HL-60 (cell line): ENCODE results near the gene DESI1.

Experiments
- DNase-seq, 2 experiments: peaks; one replicate each; pipeline ENCODE4 v3.0.0-alpha.2; 2010 to 2020; ENCODE audit warnings: low read depth in 1 of 2, low spot score in 1 of 2
- H3K27ac ChIP-seq: fragments of 250-450 bp; sonication (Bioruptor Pico); replicated peaks from 2 replicates; pipeline ENCODE4 v1.5.1; 2020; ENCODE audit warnings: mild to moderate bottlenecking, moderate library complexity
- H3K27me3 ChIP-seq: fragments of 250-450 bp; sonication (Bioruptor Pico); 2 replicates; pipeline ENCODE4 v1.5.1; 2021; ENCODE audit warnings: mild to moderate bottlenecking, moderate library complexity; ENCODE audit not compliant: insufficient read depth, poor library complexity, severe bottlenecking
- H3K4me3 ChIP-seq: replicated peaks from 2 replicates; pipeline ENCODE4 v1.5.1; 2011; ENCODE audit warnings: mild to moderate bottlenecking, control low read depth, low read length; ENCODE audit not compliant: insufficient read depth
- GABPA ChIP-seq: IDR thresholded peaks from 2 replicates; pipeline ENCODE4 v1.6.1; 2012; ENCODE audit warnings: low read depth
- POLR2AphosphoS5 ChIP-seq: IDR thresholded peaks from 2 replicates; pipeline ENCODE4 v1.6.1; 2012; ENCODE audit warnings: low read depth
- SPI1 ChIP-seq: IDR thresholded peaks from 2 replicates; pipeline ENCODE4 v1.6.1; 2012; ENCODE audit warnings: low read depth, mild to moderate bottlenecking, borderline replicate concordance
- TF ChIP-seq, protein P1 (sequence below): IDR thresholded peaks from one replicate; pipeline ENCODE4 v1.5.1; 2011; ENCODE audit warnings: low read length, control low read depth, inconsistent platforms; ENCODE audit not compliant: insufficient read depth
- TF ChIP-seq, protein P2 (sequence below): IDR thresholded peaks from 2 replicates; pipeline ENCODE4 v1.6.1; 2012; ENCODE audit warnings: low read depth; ENCODE audit not compliant: insufficient replicate concordance

The DESI1 gene

DNA sequence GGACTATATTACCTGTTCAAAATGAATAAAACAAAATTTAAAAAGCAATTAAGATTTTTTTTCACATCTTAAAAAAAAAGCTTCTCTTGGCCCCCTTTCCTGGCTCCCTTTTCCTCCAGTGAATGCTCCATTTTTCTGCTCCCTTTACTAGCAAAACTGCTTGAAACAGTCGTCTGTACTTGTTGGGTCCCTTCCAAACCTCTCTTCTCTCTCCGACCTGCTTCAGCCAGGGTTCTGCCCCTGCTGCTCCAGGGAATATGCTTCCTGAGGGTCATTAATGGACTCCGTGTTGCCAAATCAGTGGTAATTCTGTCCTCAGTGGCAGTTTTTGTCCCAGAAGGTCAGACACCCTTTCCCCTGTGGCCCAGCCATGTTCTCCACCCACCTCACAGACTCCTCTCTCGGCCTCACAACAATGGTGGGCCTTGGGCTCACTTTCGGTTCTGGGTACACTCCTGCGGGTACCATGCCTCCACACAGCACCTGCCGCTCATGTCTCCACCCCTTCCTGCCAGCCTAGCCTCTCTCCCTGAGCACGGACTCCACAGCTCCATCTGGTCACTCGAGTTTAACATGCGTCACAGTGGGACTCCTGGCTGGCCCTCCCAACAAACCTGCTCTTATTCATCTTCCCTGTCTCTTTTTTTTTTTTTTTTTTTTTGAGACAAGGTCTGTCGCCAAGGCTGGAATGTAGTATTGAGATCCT, 68.8 kb downstream of the DESI1 start:
- Histone ChIP-seq H3K27me3 (no peaks in the 10 kb centered on the region), H3K27ac (no peak overlapping the region), H3K4me3 (no peak overlapping the region)
- TF ChIP-seq, protein P1, sequence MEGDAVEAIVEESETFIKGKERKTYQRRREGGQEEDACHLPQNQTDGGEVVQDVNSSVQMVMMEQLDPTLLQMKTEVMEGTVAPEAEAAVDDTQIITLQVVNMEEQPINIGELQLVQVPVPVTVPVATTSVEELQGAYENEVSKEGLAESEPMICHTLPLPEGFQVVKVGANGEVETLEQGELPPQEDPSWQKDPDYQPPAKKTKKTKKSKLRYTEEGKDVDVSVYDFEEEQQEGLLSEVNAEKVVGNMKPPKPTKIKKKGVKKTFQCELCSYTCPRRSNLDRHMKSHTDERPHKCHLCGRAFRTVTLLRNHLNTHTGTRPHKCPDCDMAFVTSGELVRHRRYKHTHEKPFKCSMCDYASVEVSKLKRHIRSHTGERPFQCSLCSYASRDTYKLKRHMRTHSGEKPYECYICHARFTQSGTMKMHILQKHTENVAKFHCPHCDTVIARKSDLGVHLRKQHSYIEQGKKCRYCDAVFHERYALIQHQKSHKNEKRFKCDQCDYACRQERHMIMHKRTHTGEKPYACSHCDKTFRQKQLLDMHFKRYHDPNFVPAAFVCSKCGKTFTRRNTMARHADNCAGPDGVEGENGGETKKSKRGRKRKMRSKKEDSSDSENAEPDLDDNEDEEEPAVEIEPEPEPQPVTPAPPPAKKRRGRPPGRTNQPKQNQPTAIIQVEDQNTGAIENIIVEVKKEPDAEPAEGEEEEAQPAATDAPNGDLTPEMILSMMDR = no peak
- TF ChIP-seq POLR2AphosphoS5 (no peak), SPI1 (no peak), GABPA (no peak)
- TF ChIP-seq, protein P2, sequence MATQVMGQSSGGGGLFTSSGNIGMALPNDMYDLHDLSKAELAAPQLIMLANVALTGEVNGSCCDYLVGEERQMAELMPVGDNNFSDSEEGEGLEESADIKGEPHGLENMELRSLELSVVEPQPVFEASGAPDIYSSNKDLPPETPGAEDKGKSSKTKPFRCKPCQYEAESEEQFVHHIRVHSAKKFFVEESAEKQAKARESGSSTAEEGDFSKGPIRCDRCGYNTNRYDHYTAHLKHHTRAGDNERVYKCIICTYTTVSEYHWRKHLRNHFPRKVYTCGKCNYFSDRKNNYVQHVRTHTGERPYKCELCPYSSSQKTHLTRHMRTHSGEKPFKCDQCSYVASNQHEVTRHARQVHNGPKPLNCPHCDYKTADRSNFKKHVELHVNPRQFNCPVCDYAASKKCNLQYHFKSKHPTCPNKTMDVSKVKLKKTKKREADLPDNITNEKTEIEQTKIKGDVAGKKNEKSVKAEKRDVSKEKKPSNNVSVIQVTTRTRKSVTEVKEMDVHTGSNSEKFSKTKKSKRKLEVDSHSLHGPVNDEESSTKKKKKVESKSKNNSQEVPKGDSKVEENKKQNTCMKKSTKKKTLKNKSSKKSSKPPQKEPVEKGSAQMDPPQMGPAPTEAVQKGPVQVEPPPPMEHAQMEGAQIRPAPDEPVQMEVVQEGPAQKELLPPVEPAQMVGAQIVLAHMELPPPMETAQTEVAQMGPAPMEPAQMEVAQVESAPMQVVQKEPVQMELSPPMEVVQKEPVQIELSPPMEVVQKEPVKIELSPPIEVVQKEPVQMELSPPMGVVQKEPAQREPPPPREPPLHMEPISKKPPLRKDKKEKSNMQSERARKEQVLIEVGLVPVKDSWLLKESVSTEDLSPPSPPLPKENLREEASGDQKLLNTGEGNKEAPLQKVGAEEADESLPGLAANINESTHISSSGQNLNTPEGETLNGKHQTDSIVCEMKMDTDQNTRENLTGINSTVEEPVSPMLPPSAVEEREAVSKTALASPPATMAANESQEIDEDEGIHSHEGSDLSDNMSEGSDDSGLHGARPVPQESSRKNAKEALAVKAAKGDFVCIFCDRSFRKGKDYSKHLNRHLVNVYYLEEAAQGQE = no peak
- no peak for DNase-seq

DNA sequence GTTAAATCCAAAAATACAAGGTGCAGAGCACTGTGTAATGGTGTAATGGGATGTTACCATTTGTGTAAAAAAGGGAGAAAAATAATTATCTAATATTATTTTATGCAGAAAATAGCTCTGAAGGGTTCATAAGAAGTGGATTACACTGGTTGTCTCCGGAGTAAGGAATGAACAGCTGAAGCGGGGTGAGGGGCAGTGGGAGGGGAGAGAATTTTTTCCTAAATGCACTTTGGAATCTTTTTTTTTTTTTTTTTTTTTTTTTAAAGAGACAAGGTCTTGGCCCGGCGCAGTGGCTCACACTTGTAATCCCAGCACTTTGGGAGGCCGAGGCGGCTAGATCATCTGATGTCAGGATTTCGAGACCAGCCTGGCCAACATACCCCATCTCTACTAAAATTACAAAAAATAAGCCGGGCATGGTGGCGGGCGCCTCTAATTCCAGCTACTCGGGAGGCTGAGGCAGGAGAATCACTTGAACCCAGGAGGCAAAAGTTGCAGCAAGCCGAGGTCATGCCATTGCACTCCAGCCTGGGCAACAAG, 69.8 kb downstream of the DESI1 start:
- no peak overlapping the region for H3K4me3 ChIP-seq
- no peak overlapping the region for H3K27ac ChIP-seq
- no peak for DNase-seq
- TF ChIP-seq, protein P1 = no peak
- no peak for TF ChIP-seq SPI1
- no peak for TF ChIP-seq POLR2AphosphoS5
- no peak for TF ChIP-seq GABPA
- TF ChIP-seq, protein P2 = no peak
- H3K27me3 ChIP-seq = no peaks in the 10 kb centered on the region

DNA sequence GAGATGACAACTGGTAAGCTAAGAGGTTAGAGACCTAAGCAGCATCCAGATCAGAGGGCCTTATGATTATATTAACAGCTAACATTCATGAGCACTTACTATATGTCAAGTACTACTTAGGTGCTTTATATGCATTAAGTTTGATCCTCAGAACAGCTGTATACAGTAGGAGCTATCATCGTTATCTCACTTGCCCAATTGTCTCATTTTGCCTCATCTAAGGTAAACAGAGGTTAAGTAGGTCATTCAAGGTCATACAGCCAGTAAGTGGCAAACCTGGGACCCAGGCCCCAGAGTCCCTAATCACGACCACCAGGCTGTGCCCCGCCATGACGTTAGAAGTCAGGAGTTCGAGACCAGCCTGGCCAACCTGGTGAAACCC, 72.0 kb downstream of the DESI1 start:
- no peak for DNase-seq
- H3K27me3 ChIP-seq = no peaks in the 10 kb centered on the region
- no peak for TF ChIP-seq GABPA
- no peak for TF ChIP-seq SPI1
- TF ChIP-seq, protein P2 = no peak
- TF ChIP-seq POLR2AphosphoS5 = no peak
- TF ChIP-seq, protein P1 = no peak
- no peak overlapping the region for H3K27ac ChIP-seq
- no peak overlapping the region for H3K4me3 ChIP-seq
